C4-2B (cell line): ENCODE data around the gene IHH.

Experiments used
- CTCF ChIP-seq: fragments of 450-650 bp; conservative IDR thresholded peaks from 2 replicates; pipeline ENCODE4 v1.5.1; 2017; ENCODE audit warnings: mild to moderate bottlenecking
- ZFX ChIP-seq: fragments of 450-650 bp; IDR thresholded peaks from 2 replicates; pipeline ENCODE4 v1.6.1; 2017

- TF ChIP-seq CTCF (no peak), ZFX (no peak)
These were observed 51.4 kb downstream of the IHH start for GRCh38 chr2:219009294-219009693.
